Large intestine (tissue), 3 donors: ENCODE measurements around the gene FOXD3. TPM values are rescaled to one million over a fixed set of nuclear protein-coding genes. Genes with fewer than 3 reads are reported as not detected.

Source experiments
- DNase-seq, 2 donors: peaks; one replicate each; pipeline versions ENCODE4 v3.0.0 to v3.0.0-alpha.2; 2013
- H3K27ac ChIP-seq: one replicate; pipeline ENCODE4 v1.5.1; 2013; ENCODE audit warnings: low read length
- H3K27me3 ChIP-seq: 2 replicates; pipeline ENCODE4 v1.6.1; 2013; ENCODE audit warnings: low read length; ENCODE audit not compliant: control insufficient read depth, insufficient read depth
- H3K36me3 ChIP-seq: 2 replicates; pipeline ENCODE4 v1.6.1; 2013; ENCODE audit warnings: low read length; ENCODE audit not compliant: control insufficient read depth, insufficient read depth
- H3K4me1 ChIP-seq: one replicate; pipeline ENCODE4 v1.6.1; 2013; ENCODE audit warnings: low read length; ENCODE audit not compliant: control insufficient read depth, insufficient read depth
- H3K4me3 ChIP-seq: one replicate; pipeline ENCODE4 v1.5.1; 2013; ENCODE audit warnings: low read length
- H3K9me3 ChIP-seq: one replicate; pipeline ENCODE4 v1.6.1; 2013; ENCODE audit warnings: mild to moderate bottlenecking, low read depth, low read length, moderate library complexity; ENCODE audit not compliant: control insufficient read depth
- WGBS: methylation state at CpG from one replicate; pipeline ENCODE4 v1.1.5; 2013; ENCODE audit warnings: low lambda C conversion rate; ENCODE audit not compliant: insufficient coverage; 5-methylcytosine and 5-hydroxymethylcytosine counted together
- polyA plus RNA-seq: library from polyadenylated mRNA; unstranded; fragments of 120-200 nt; gene quantifications from one replicate; pipeline ENCODE4 v1.2.1, GENCODE V29; 2013

Gene FOXD3
- polyA plus RNA-seq, 1 donor, result 1.6 TPM

GRCh38 chr1:63362073-63362472 lies 39.7 kb downstream of the FOXD3 start:
- Histone ChIP-seq H3K27me3 (no peaks in the 10 kb centered on the region), H3K36me3 (no peaks in the 10 kb centered on the region), H3K4me1 (peaks cover 3% of the 10 kb centered on the region), H3K4me3 (no peak overlapping the region), H3K9me3 (no peaks in the 10 kb centered on the region), H3K27ac (no peak overlapping the region)
- no CpG with 5 or more reads among the region's 1 CpG for WGBS
- DNase-seq, result no peak

GRCh38 chr1:63362578-63362977 lies 40.2 kb downstream of the FOXD3 start:
- H3K4me3 ChIP-seq, result no peak overlapping the region
- H3K36me3 ChIP-seq, result no peaks in the 10 kb centered on the region
- peaks cover 4% of the 10 kb centered on the region for H3K4me1 ChIP-seq
- DNase-seq, result no peak
- H3K9me3 ChIP-seq, result no peaks in the 10 kb centered on the region
- no peaks in the 10 kb centered on the region for H3K27me3 ChIP-seq
- no CpG with 5 or more reads among the region's 1 CpG for WGBS
- H3K27ac ChIP-seq, result no peak overlapping the region

GRCh38 chr1:63363014-63363413 lies 40.6 kb downstream of the FOXD3 start:
- Histone ChIP-seq H3K4me1 (peaks cover 4% of the 10 kb centered on the region), H3K27ac (no peak overlapping the region), H3K36me3 (no peaks in the 10 kb centered on the region), H3K27me3 (no peaks in the 10 kb centered on the region), H3K4me3 (no peak overlapping the region), H3K9me3 (no peaks in the 10 kb centered on the region)
- 100% methylated on average over 1 of the region's 5 CpGs for WGBS
- no peak for DNase-seq

GRCh38 chr1:63366908-63367214 lies 44.5 kb downstream of the FOXD3 start:
- Histone ChIP-seq H3K27me3 (no peaks in the 10 kb centered on the region), H3K4me3 (peak overlapping the region; percentile 97), H3K27ac (no peak overlapping the region), H3K4me1 (peaks cover 8% of the 10 kb centered on the region), H3K9me3 (no peaks in the 10 kb centered on the region), H3K36me3 (peaks cover 5% of the 10 kb centered on the region)
- no CpG with 5 or more reads among the region's 7 CpGs for WGBS
- DNase-seq, result peak in 1 of 2 donors; percentile 2

- Histone ChIP-seq H3K36me3 (peaks cover 5% of the 10 kb centered on the region), H3K9me3 (no peaks in the 10 kb centered on the region), H3K27ac (peak within 1 kb of the TSS; percentile 67), H3K4me1 (peaks cover 8% of the 10 kb centered on the region), H3K4me3 (peak within 1 kb of the TSS; percentile 97), H3K27me3 (no peaks in the 10 kb centered on the region)
- peak; percentile 96 for DNase-seq
- no CpG with 5 or more reads among the region's 77 CpGs for WGBS
Measured at GRCh38 chr1:63367215-63368103, 45.1 kb downstream of the FOXD3 start, which contains the start of gene ALG6. ALG6 (plus strand) TSS chr1:63367627; CDS start chr1:63370978, 3,351 bp downstream.

GRCh38 chr1:63368131-63368530 lies 45.8 kb downstream of the FOXD3 start:
- Histone ChIP-seq H3K36me3 (peaks cover 5% of the 10 kb centered on the region), H3K27me3 (no peaks in the 10 kb centered on the region), H3K9me3 (no peaks in the 10 kb centered on the region), H3K4me3 (peak overlapping the region; percentile 97), H3K4me1 (peaks cover 8% of the 10 kb centered on the region), H3K27ac (no peak overlapping the region)
- DNase-seq, result no peak
- no CpG with 5 or more reads among the region's 10 CpGs for WGBS

Other genes with a start within 250 kb of the FOXD3 start
- gene ALG6, start 45.1 kb downstream of the FOXD3 start, polyA plus RNA-seq, result 21.2 TPM
- gene ITGB3BP, start 200.7 kb downstream of the FOXD3 start, polyA plus RNA-seq, result 34.3 TPM
- gene EFCAB7, start 201.0 kb downstream of the FOXD3 start, polyA plus RNA-seq, result 9.6 TPM